Suprapubic skin (tissue), 4 donors: ENCODE measurements around the gene ULBP3. TPM values are rescaled to one million over a fixed set of nuclear protein-coding genes. Genes with fewer than 3 reads are reported as not detected.
"Not testable (repeated sequence)": the region's sequence is repeated elsewhere in the genome, so short reads cannot be mapped to it uniquely, and the experiment has no call there.

Experiments
- DNase-seq, 2 donors: peaks; one replicate each; pipeline ENCODE4 v3.0.0-alpha.2; 2019; ENCODE audit warnings: low spot score in 2 of 2
- H3K27ac ChIP-seq: fragments of 200-600 bp; sonication (generic); one replicate; pipeline ENCODE4 v1.5.1; 2019
- H3K27me3 ChIP-seq: fragments of 200-600 bp; sonication (generic); one replicate; pipeline ENCODE4 v1.5.1; 2019
- H3K36me3 ChIP-seq: fragments of 200-600 bp; sonication (generic); one replicate; pipeline ENCODE4 v1.5.1; 2019
- H3K4me1 ChIP-seq: fragments of 200-600 bp; sonication (generic); one replicate; pipeline ENCODE4 v1.5.1; 2019
- H3K4me3 ChIP-seq: fragments of 200-600 bp; sonication (generic); one replicate; pipeline ENCODE4 v1.5.1; 2019; ENCODE audit warnings: mild to moderate bottlenecking
- H3K9me3 ChIP-seq: fragments of 200-600 bp; sonication (generic); one replicate; pipeline ENCODE4 v1.5.1; 2019
- EP300 ChIP-seq: sonication (generic); formaldehyde crosslinking; IDR thresholded peaks from one replicate; pipeline ENCODE4 v1.6.1; 2017; ENCODE audit warnings: antibody characterized with exemption
- POLR2A ChIP-seq, 2 donors: fragments of 450-650 bp; IDR thresholded peaks; one replicate each; pipeline ENCODE4 v1.6.1; 2017; ENCODE audit warnings: antibody characterized with exemption in 2 of 2, mild to moderate bottlenecking in 2 of 2, moderate library complexity in 2 of 2
- POLR2AphosphoS5 ChIP-seq, 3 donors: sonication (generic); formaldehyde crosslinking; IDR thresholded peaks; one replicate each; pipeline ENCODE4 v1.6.1; 2017; ENCODE audit warnings: antibody characterized with exemption in 3 of 3
- WGBS: methylation state at CpG from one replicate; pipeline ENCODE4 v1.1.5; 2018; 5-methylcytosine and 5-hydroxymethylcytosine counted together
- total RNA-seq, 4 donors: library from RNA; depleted of rRNA; stranded (reverse); fragments of >200 nt; gene quantifications; one replicate each; pipeline ENCODE4 v1.1.0, GENCODE V29; 2016
- TF ChIP-seq, protein P1 (sequence below), 2 donors: fragments of 200-600 bp in 1 of 2; fragments of 450-650 bp in 1 of 2; sonication (generic) in 1 of 2; IDR thresholded peaks; one replicate each; pipeline ENCODE4 v1.5.1; 2016 to 2019; ENCODE audit warnings: antibody characterized with exemption in 2 of 2, mild to moderate bottlenecking in 1 of 2, moderate library complexity in 1 of 2

The ULBP3 gene
- total RNA-seq, 4 donors from 2014 or later = 0.78 to 2.1 TPM; not detected in 2

DNA sequence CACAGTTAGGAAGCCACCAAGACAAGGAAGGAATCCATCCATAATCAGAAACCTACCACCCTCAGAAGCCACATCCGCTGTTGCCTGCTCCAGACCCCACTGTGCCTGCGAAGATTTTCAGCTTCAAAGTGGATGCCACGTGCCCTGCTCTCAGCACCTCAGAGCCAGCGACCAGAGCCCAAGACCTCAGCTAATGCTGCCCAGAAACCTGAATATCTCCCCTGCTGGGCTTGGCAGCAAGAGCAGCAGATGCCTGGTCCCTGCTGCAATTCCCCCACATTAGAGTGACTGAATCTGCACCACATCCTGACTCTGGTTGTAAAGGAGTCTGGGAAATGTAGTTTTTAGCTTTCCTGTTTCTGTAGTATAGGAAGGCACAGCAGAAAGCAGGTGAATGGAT lies 10.7 kb upstream of the ULBP3 start:
- Histone ChIP-seq H3K27ac (no peak overlapping the region), H3K9me3 (no peaks in the 10 kb centered on the region), H3K4me3 (no peak overlapping the region), H3K36me3 (no peaks in the 10 kb centered on the region), H3K27me3 (peaks cover 21% of the 10 kb centered on the region), H3K4me1 (no peaks in the 10 kb centered on the region)
- 80% methylated on average over 4 of the region's 4 CpGs for WGBS
- DNase-seq = peak in 1 of 2 donors; percentile 3
- TF ChIP-seq EP300 (no peak), POLR2AphosphoS5 (IDR thresholded peaks at IDR 0.05) (no peak), POLR2A (IDR thresholded peaks at IDR 0.05) (no peak)
- TF ChIP-seq, protein P1, sequence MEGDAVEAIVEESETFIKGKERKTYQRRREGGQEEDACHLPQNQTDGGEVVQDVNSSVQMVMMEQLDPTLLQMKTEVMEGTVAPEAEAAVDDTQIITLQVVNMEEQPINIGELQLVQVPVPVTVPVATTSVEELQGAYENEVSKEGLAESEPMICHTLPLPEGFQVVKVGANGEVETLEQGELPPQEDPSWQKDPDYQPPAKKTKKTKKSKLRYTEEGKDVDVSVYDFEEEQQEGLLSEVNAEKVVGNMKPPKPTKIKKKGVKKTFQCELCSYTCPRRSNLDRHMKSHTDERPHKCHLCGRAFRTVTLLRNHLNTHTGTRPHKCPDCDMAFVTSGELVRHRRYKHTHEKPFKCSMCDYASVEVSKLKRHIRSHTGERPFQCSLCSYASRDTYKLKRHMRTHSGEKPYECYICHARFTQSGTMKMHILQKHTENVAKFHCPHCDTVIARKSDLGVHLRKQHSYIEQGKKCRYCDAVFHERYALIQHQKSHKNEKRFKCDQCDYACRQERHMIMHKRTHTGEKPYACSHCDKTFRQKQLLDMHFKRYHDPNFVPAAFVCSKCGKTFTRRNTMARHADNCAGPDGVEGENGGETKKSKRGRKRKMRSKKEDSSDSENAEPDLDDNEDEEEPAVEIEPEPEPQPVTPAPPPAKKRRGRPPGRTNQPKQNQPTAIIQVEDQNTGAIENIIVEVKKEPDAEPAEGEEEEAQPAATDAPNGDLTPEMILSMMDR (IDR thresholded peaks at IDR 0.05) = no peak

- peak in 1 of 2 donors; percentile 8 for DNase-seq
- Histone ChIP-seq H3K27me3 (peaks cover 17% of the 10 kb centered on the region), H3K27ac (no peak overlapping the region), H3K9me3 (no peaks in the 10 kb centered on the region), H3K4me3 (no peak overlapping the region), H3K36me3 (no peaks in the 10 kb centered on the region), H3K4me1 (no peaks in the 10 kb centered on the region)
- 53% methylated on average over 2 of the region's 2 CpGs for WGBS
- TF ChIP-seq POLR2AphosphoS5 (IDR thresholded peaks at IDR 0.05) (no peak), EP300 (no peak), POLR2A (IDR thresholded peaks at IDR 0.05) (no peak)
- TF ChIP-seq, protein P1 (IDR thresholded peaks at IDR 0.05) = no peak
Measured at GRCh38 chr6:150078788-150079187, 9.9 kb upstream of the ULBP3 start.

- Histone ChIP-seq H3K9me3 (no peaks in the 10 kb centered on the region), H3K27me3 (peaks cover 4% of the 10 kb centered on the region), H3K4me1 (peaks cover 9% of the 10 kb centered on the region), H3K4me3 (no peak overlapping the region), H3K27ac (no peak overlapping the region), H3K36me3 (no peaks in the 10 kb centered on the region)
- TF ChIP-seq, protein P1 (IDR thresholded peaks at IDR 0.05) = no peak
- no peak for TF ChIP-seq EP300
- TF ChIP-seq POLR2A (IDR thresholded peaks at IDR 0.05) = no peak
- TF ChIP-seq POLR2AphosphoS5 (IDR thresholded peaks at IDR 0.05) = no peak
- DNase-seq = no peak
- 75% methylated on average over 8 of the region's 8 CpGs for WGBS
Measured at GRCh38 chr6:150076196-150076893, 7.4 kb upstream of the ULBP3 start.

DNA sequence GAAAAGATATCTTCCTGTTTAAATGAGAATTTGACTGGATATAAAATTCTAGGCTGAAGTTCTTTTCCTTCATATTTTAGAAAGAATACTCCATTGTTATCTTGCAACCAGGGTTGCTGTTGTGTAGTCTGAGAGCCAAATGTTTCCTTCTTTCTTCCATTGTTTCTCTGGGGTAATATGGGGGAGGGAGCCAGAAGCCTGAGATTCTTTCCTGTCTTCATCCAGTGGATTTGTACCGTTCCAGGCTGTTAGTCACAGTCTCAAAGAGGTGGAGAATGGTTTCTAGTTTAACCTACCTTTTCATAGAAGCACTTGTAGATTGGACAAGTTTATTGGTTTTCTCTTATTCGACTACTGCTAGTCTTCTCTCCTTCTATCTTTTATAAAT lies 6.1 kb upstream of the ULBP3 start:
- no peaks in the 10 kb centered on the region for H3K36me3 ChIP-seq
- 55% methylated on average over 2 of the region's 2 CpGs for WGBS
- DNase-seq = no peak
- TF ChIP-seq EP300 (no peak), POLR2AphosphoS5 (IDR thresholded peaks at IDR 0.05) (no peak), POLR2A (IDR thresholded peaks at IDR 0.05) (no peak)
- TF ChIP-seq, protein P1 (IDR thresholded peaks at IDR 0.05) = no peak
- no peak overlapping the region for H3K27ac ChIP-seq
- peaks cover 4% of the 10 kb centered on the region for H3K27me3 ChIP-seq
- H3K4me3 ChIP-seq = no peak overlapping the region
- peaks cover 10% of the 10 kb centered on the region for H3K4me1 ChIP-seq
- no peaks in the 10 kb centered on the region for H3K9me3 ChIP-seq

- not testable (repeated sequence) for H3K36me3 ChIP-seq, H3K4me3 ChIP-seq, H3K9me3 ChIP-seq, H3K27me3 ChIP-seq, H3K27ac ChIP-seq, DNase-seq
- peaks cover 10% of the 10 kb centered on the region for H3K4me1 ChIP-seq
- 91% methylated on average over 4 of the region's 4 CpGs for WGBS
Measured at GRCh38 chr6:150074396-150075033, 5.6 kb upstream of the ULBP3 start.
